Calu3 (cell line): ENCODE results near the gene CCDC148. TPM values are rescaled to one million over a fixed set of nuclear protein-coding genes. Genes with fewer than 3 reads are reported as not detected.

Experiments used
- BruUV-seq: library from RNA; stranded (reverse); fragments of 400-500 nt; replicated peaks from 2 replicates; lab custom pipeline; 2021; lab: Mats Ljungman, UMichigan
- CTCF ChIA-PET: fragments of 300-600 bp; sonication (Branson Sonifier 250); formaldehyde crosslinking; loops from one replicate; lab custom pipeline; 2022; ENCODE audit warnings: antibody characterized with exemption; lab: Charles Lee
- DNase-seq: peaks from one replicate; pipeline ENCODE4 v3.0.0; 2022
- H3K27ac Mint-ChIP-seq: one replicate; pipeline ENCODE4 v1.8.0; 2022; ENCODE audit warnings: mixed read lengths; ENCODE audit not compliant: unreplicated experiment
- H3K27me3 Mint-ChIP-seq: one replicate; pipeline ENCODE4 v1.8.0; 2022; ENCODE audit warnings: mixed read lengths; ENCODE audit not compliant: unreplicated experiment
- H3K36me3 Mint-ChIP-seq: one replicate; pipeline ENCODE4 v1.8.0; 2022; ENCODE audit warnings: mild to moderate bottlenecking, moderate library complexity, mixed read lengths; ENCODE audit not compliant: insufficient read depth, unreplicated experiment
- H3K4me1 Mint-ChIP-seq: one replicate; pipeline ENCODE4 v1.8.0; 2022; ENCODE audit warnings: mild to moderate bottlenecking, low read depth, mixed read lengths; ENCODE audit not compliant: unreplicated experiment
- H3K4me3 Mint-ChIP-seq: one replicate; pipeline ENCODE4 v1.8.0; 2022; ENCODE audit warnings: mild to moderate bottlenecking, low read depth, moderate library complexity, mixed read lengths; ENCODE audit not compliant: unreplicated experiment
- H3K9me3 Mint-ChIP-seq: one replicate; pipeline ENCODE4 v1.8.0; 2022; ENCODE audit warnings: low read depth, mixed read lengths; ENCODE audit not compliant: unreplicated experiment
- intact Hi-C: fragments of 100-400 bp; cut with micrococcal nuclease; formaldehyde crosslinking; loops from one replicate; pipeline ENCODE4 v1.10.0; 2022; ENCODE audit not compliant: unreplicated experiment
- total RNA-seq: library from RNA; stranded (reverse); gene quantifications from 2 replicates; pipeline ENCODE4 v1.2.3, GENCODE V29; 2022
- TF ChIP-seq, protein P1 (sequence below): fragments of 200-600 bp; IDR thresholded peaks from one replicate; pipeline ENCODE4 v1.8.0; 2022; ENCODE audit warnings: antibody characterized with exemption; ENCODE audit not compliant: unreplicated experiment

Gene CCDC148
- total RNA-seq, 1 experiment from 2014 or later: 5.1 TPM

- H3K4me1 Mint-ChIP-seq: peaks cover 16% of the 10 kb centered on the region
- no peaks in the 10 kb centered on the region for H3K36me3 Mint-ChIP-seq
- no TSS peak for BruUV-seq
- no peak for DNase-seq
- CTCF ChIA-PET: no interaction called here
- H3K9me3 Mint-ChIP-seq: no peaks in the 10 kb centered on the region
- H3K27me3 Mint-ChIP-seq: no peaks in the 10 kb centered on the region
- intact Hi-C loops: no loop called here
- H3K4me3 Mint-ChIP-seq: no peak overlapping the region
- no peak overlapping the region for H3K27ac Mint-ChIP-seq
- TF ChIP-seq, protein P1, sequence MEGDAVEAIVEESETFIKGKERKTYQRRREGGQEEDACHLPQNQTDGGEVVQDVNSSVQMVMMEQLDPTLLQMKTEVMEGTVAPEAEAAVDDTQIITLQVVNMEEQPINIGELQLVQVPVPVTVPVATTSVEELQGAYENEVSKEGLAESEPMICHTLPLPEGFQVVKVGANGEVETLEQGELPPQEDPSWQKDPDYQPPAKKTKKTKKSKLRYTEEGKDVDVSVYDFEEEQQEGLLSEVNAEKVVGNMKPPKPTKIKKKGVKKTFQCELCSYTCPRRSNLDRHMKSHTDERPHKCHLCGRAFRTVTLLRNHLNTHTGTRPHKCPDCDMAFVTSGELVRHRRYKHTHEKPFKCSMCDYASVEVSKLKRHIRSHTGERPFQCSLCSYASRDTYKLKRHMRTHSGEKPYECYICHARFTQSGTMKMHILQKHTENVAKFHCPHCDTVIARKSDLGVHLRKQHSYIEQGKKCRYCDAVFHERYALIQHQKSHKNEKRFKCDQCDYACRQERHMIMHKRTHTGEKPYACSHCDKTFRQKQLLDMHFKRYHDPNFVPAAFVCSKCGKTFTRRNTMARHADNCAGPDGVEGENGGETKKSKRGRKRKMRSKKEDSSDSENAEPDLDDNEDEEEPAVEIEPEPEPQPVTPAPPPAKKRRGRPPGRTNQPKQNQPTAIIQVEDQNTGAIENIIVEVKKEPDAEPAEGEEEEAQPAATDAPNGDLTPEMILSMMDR: no peak
Measured at GRCh38 chr2:158192515-158193443, 263.8 kb downstream of the CCDC148 start.

DNA sequence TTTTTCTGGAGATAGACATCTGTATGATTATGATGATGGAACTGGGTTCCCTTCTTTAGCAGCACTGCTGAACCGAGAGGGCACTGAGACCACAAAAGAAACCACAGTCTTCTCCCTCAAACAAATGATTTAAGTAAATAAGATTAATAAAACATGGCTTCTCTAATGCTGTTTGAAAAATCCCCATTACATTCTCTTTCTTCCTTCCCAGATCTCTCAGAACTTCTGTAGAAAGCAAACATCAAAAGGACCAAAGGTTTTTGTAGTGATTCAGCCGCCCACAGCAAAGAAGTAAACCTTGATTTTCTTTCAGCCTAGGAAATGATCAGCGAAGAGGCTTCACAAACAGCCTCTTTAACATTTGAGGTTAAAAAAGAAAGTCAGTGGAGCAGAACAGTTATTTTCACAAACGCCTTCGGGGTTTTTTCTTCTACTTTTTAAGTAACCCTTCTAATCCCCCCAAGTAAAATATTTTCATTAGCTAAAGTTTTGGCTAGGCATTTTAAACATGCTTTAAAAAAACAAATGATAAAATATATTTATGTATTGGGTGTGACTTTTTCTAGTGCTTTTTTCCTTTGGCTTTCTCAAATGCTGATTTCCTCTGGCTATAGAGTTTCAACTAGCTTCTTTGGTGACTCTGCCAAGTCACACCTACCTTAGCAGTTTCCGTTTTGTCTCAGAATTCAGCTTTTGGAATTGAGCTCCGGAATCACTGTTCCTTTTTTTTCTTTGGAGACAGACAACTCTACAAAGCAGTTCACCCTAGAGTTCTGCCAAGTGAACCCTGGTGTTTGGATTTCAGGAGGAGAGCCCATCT lies 265.3 kb downstream of the CCDC148 start:
- TF ChIP-seq, protein P1: no peak

DNA sequence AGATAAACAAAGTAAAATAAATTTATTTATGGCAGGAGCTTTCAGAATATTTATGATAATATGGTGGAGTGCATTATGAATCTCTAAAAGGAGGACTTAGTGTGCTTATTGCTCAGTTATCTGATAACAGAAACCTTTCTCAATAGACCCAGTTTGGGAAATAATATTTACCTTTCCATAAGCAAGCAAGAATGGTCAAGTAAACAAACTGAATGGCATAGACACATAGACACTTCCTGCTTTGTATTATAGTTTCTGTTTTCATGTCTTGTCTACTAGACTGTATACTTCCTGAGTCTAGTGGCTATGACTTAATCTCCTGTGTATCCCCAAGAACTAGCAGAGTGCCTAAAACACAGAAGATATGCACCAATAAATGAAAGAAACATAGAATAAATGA lies 267.0 kb downstream of the CCDC148 start:
- H3K9me3 Mint-ChIP-seq: no peaks in the 10 kb centered on the region
- no TSS peak for BruUV-seq
- CTCF ChIA-PET: no interaction called here
- TF ChIP-seq, protein P1: no peak
- H3K4me3 Mint-ChIP-seq: no peak overlapping the region
- DNase-seq: no peak
- H3K4me1 Mint-ChIP-seq: peaks cover 11% of the 10 kb centered on the region
- no peaks in the 10 kb centered on the region for H3K27me3 Mint-ChIP-seq
- H3K27ac Mint-ChIP-seq: no peak overlapping the region
- no peaks in the 10 kb centered on the region for H3K36me3 Mint-ChIP-seq
- intact Hi-C loops: loop anchor here (10.0 kb wide), 1 partner anchor 135 kb away; no protein-coding TSS in a partner anchor

More for the DNA sequence above, 265.3 kb downstream of the CCDC148 start:
- no peaks in the 10 kb centered on the region for H3K9me3 Mint-ChIP-seq
- H3K4me3 Mint-ChIP-seq: no peak overlapping the region
- no peak for DNase-seq
- H3K36me3 Mint-ChIP-seq: no peaks in the 10 kb centered on the region
- BruUV-seq: no TSS peak
- no peaks in the 10 kb centered on the region for H3K27me3 Mint-ChIP-seq
- CTCF ChIA-PET: no interaction called here
- H3K4me1 Mint-ChIP-seq: peaks cover under 1% of the 10 kb centered on the region
- H3K27ac Mint-ChIP-seq: no peak overlapping the region
- intact Hi-C loops: no loop called here

GRCh38 chr2:158187908-158188307 lies 268.6 kb downstream of the CCDC148 start:
- Mint-ChIP-seq H3K27me3 (no peaks in the 10 kb centered on the region), H3K9me3 (no peaks in the 10 kb centered on the region), H3K27ac (no peak overlapping the region), H3K4me3 (no peak overlapping the region), H3K4me1 (peaks cover 11% of the 10 kb centered on the region), H3K36me3 (no peaks in the 10 kb centered on the region)
- CTCF ChIA-PET: no interaction called here
- BruUV-seq: no TSS peak
- no peak for DNase-seq
- TF ChIP-seq, protein P1: no peak
- intact Hi-C loops: loop anchor here (10.0 kb wide), 1 partner anchor 137 kb away; no protein-coding TSS in a partner anchor
